ENCODE results near the gene SUMF2. TPM values are rescaled to one million over a fixed set of nuclear protein-coding genes. Genes with fewer than 3 reads are reported as not detected.
A peak's percentile ranks its signal among the peaks of the same experiment; 100 is the strongest.

Gene SUMF2
- total and polyA plus RNA-seq, 2 of the 13 experiments (the other 11 are each of a cell fraction or from before 2014, with no cell fraction given), result 48.9 to 54.4 TPM

DNA sequence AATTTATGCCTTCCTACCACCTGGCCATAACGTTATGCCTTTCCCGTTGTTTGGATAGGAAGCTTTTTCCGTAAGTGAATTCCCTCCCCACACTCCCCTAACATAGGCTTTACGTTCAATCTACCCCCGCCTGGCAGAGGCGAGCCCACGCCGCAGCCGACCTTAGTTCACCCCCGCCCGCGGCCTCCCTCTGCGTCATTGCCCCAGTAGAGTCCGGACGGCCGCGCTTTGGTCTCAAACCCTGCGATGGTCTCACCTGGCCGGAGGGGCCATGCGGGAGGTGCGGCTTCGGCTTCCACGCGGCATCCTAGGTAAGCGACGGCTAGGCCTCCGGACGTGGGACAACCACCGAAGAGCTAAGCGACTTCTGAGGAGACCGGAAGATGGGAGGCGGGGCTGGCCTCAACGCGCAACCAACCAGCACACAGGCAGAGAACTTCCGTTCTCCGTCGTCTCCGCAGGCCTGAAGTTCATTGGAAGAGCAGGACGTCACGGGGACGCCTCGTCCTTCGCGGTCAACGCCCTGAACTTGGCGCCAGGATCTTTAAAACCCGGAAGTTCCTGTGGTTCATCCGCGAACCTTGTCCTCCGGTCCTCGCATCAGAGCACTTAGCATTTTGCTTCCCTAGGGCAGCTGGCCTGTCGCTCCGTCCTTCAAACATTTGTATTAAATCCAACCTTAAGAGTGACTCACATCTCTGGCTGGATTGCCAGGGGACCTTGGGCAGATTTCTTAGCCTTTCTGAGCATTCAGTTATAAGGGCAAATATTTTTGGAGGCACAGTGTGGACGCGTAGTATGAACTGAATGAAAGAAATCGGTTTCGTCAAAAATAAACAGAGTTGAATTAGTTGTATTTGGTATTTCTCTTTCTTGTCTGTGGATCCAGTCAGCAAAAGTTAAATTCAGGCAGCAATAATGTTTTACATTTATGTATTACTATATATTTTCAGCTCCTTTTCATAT lies 42.3 kb downstream of the SUMF2 start, which contains the start of gene CHCHD2 (continued):
- TF ChIP-seq, protein P1, sequence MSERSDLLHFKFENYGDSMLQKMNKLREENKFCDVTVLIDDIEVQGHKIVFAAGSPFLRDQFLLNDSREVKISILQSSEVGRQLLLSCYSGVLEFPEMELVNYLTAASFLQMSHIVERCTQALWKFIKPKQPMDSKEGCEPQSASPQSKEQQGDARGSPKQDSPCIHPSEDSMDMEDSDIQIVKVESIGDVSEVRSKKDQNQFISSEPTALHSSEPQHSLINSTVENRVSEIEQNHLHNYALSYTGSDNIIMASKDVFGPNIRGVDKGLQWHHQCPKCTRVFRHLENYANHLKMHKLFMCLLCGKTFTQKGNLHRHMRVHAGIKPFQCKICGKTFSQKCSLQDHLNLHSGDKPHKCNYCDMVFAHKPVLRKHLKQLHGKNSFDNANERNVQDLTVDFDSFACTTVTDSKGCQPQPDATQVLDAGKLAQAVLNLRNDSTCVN (CRISPR knock-in tag; IDR thresholded peaks at IDR 0.05; ENCODE audit: borderline replicate concordance), result peak; percentile 71; the same call in 1 of the 2 replicates
- TF ChIP-seq ETV5 (CRISPR knock-in tag; IDR thresholded peaks at IDR 0.05; ENCODE audit: borderline replicate concordance), result peak; percentile 71
- TF ChIP-seq ZSCAN9 (CRISPR knock-in tag; IDR thresholded peaks at IDR 0.05; ENCODE audit: borderline replicate concordance), result peak; percentile 16
- peak; percentile 52 for TF ChIP-seq XRCC5 (optimal IDR thresholded peaks at IDR 0.05; ENCODE audit: low read length)
- peak; percentile 92; the same call in 1 of the 2 replicates for TF ChIP-seq ZNF232 (CRISPR knock-in tag; IDR thresholded peaks at IDR 0.05; ENCODE audit: borderline replicate concordance)
- TF ChIP-seq ZFP1 (CRISPR knock-in tag; IDR thresholded peaks at IDR 0.05), result no peak
- TF ChIP-seq, protein P2, sequence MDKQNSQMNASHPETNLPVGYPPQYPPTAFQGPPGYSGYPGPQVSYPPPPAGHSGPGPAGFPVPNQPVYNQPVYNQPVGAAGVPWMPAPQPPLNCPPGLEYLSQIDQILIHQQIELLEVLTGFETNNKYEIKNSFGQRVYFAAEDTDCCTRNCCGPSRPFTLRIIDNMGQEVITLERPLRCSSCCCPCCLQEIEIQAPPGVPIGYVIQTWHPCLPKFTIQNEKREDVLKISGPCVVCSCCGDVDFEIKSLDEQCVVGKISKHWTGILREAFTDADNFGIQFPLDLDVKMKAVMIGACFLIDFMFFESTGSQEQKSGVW (CRISPR knock-in tag; IDR thresholded peaks at IDR 0.05; ENCODE audit: borderline replicate concordance), result no peak
- 0 out of 2 replicates have a peak, but pooled peaks have one; percentile 60 for TF ChIP-seq RARG (CRISPR knock-in tag; IDR thresholded peaks at IDR 0.05; ENCODE audit: low read depth)
- TF ChIP-seq FOXM1 (CRISPR knock-in tag; IDR thresholded peaks at IDR 0.05), result no peak
- TF ChIP-seq ZNF883 (CRISPR knock-in tag; IDR thresholded peaks at IDR 0.05; ENCODE audit: not compliant biosample characterization), result peak; percentile 64
- peak; percentile 75; the same call in 1 of the 2 replicates for TF ChIP-seq SIN3A (IDR thresholded peaks at IDR 0.05; ENCODE audit: borderline replicate concordance, low read depth, low read length)
- peak; percentile 65 for TF ChIP-seq ZNF781 (CRISPR knock-in tag; IDR thresholded peaks at IDR 0.05; ENCODE audit: borderline replicate concordance, not compliant biosample characterization)
- no peak for TF ChIP-seq NFE2L1 (CRISPR knock-in tag; IDR thresholded peaks at IDR 0.05; ENCODE audit: borderline replicate concordance)
- TF ChIP-seq GZF1 (CRISPR knock-in tag; IDR thresholded peaks at IDR 0.05), result no peak
- TF ChIP-seq, protein P3, sequence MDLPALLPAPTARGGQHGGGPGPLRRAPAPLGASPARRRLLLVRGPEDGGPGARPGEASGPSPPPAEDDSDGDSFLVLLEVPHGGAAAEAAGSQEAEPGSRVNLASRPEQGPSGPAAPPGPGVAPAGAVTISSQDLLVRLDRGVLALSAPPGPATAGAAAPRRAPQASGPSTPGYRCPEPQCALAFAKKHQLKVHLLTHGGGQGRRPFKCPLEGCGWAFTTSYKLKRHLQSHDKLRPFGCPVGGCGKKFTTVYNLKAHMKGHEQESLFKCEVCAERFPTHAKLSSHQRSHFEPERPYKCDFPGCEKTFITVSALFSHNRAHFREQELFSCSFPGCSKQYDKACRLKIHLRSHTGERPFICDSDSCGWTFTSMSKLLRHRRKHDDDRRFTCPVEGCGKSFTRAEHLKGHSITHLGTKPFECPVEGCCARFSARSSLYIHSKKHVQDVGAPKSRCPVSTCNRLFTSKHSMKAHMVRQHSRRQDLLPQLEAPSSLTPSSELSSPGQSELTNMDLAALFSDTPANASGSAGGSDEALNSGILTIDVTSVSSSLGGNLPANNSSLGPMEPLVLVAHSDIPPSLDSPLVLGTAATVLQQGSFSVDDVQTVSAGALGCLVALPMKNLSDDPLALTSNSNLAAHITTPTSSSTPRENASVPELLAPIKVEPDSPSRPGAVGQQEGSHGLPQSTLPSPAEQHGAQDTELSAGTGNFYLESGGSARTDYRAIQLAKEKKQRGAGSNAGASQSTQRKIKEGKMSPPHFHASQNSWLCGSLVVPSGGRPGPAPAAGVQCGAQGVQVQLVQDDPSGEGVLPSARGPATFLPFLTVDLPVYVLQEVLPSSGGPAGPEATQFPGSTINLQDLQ (CRISPR knock-in tag; IDR thresholded peaks at IDR 0.05), result no peak
- no peak for TF ChIP-seq ZNF766 (CRISPR knock-in tag; IDR thresholded peaks at IDR 0.05; ENCODE audit: borderline replicate concordance)
- TF ChIP-seq DR1 (CRISPR knock-in tag; IDR thresholded peaks at IDR 0.05), result no peak; the same call in none of the 2 replicates
- TF ChIP-seq HIVEP1 (CRISPR knock-in tag; IDR thresholded peaks at IDR 0.05), result peak; percentile 74; the same call in 1 of the 2 replicates
- TF ChIP-seq ZNF572 (CRISPR knock-in tag; IDR thresholded peaks at IDR 0.05), result 0 out of 2 replicates have a peak, but pooled peaks have one; percentile 54
- TF ChIP-seq ZSCAN31 (CRISPR knock-in tag; IDR thresholded peaks at IDR 0.05; ENCODE audit: low read depth), result peak; percentile 74; the same call in 1 of the 2 replicates
- peak; percentile 83; the same call in 1 of the 2 replicates for TF ChIP-seq KDM5B (CRISPR knock-in tag; IDR thresholded peaks at IDR 0.05; ENCODE audit: borderline replicate concordance)
- TF ChIP-seq, protein P4, sequence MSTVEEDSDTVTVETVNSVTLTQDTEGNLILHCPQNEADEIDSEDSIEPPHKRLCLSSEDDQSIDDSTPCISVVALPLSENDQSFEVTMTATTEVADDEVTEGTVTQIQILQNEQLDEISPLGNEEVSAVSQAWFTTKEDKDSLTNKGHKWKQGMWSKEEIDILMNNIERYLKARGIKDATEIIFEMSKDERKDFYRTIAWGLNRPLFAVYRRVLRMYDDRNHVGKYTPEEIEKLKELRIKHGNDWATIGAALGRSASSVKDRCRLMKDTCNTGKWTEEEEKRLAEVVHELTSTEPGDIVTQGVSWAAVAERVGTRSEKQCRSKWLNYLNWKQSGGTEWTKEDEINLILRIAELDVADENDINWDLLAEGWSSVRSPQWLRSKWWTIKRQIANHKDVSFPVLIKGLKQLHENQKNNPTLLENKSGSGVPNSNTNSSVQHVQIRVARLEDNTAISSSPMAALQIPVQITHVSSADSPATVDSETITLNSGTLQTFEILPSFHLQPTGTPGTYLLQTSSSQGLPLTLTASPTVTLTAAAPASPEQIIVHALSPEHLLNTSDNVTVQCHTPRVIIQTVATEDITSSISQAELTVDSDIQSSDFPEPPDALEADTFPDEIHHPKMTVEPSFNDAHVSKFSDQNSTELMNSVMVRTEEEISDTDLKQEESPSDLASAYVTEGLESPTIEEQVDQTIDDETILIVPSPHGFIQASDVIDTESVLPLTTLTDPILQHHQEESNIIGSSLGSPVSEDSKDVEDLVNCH (CRISPR knock-in tag; IDR thresholded peaks at IDR 0.05), result no peak

All from HepG2 (cell line).